Ectodermal cell (in vitro differentiated cells): ENCODE results near the gene ZNF768.

Experiments used
- H3K27ac ChIP-seq: 2 replicates; pipeline ENCODE4 v1.7.0; 2013; ENCODE audit warnings: mild to moderate bottlenecking, low read depth, low read length; ENCODE audit not compliant: insufficient read depth, poor library complexity, severe bottlenecking
- H3K27me3 ChIP-seq: 2 replicates; pipeline ENCODE4 v1.7.0; 2013; ENCODE audit warnings: mild to moderate bottlenecking, low read length; ENCODE audit not compliant: insufficient read depth, control insufficient read depth, poor library complexity, severe bottlenecking
- H3K36me3 ChIP-seq: one replicate; pipeline ENCODE4 v1.7.0; 2013; ENCODE audit warnings: low read length; ENCODE audit not compliant: control insufficient read depth, insufficient read depth
- H3K4me1 ChIP-seq: one replicate; pipeline ENCODE4 v1.7.0; 2013; ENCODE audit warnings: low read length; ENCODE audit not compliant: control insufficient read depth, insufficient read depth
- H3K4me3 ChIP-seq: 2 replicates; pipeline ENCODE4 v1.7.0; 2013; ENCODE audit warnings: low read depth, low read length, control low read depth; ENCODE audit not compliant: insufficient read depth
- H3K9me3 ChIP-seq: 2 replicates; pipeline ENCODE4 v1.7.0; 2013; ENCODE audit warnings: mild to moderate bottlenecking, low read length, moderate library complexity; ENCODE audit not compliant: control insufficient read depth
- WGBS, 2 experiments: methylation state at CpG; one replicate each; pipeline ENCODE4 v1.1.7; 2013; ENCODE audit warnings: missing lambda C conversion rate in 2 of 2; 5-methylcytosine and 5-hydroxymethylcytosine counted together

The ZNF768 gene

GRCh38 chr16:30503403-30504296 is 22.7 kb downstream of the ZNF768 start:
- no peak overlapping the region for H3K4me3 ChIP-seq
- H3K4me1 ChIP-seq: no peaks in the 10 kb centered on the region
- no peaks in the 10 kb centered on the region for H3K9me3 ChIP-seq
- H3K27me3 ChIP-seq: no peaks in the 10 kb centered on the region
- no peak overlapping the region for H3K27ac ChIP-seq
- H3K36me3 ChIP-seq: no peaks in the 10 kb centered on the region
- WGBS, 2 experiments: 83 to 87% methylated on average over 6 of the region's 6 CpGs

DNA sequence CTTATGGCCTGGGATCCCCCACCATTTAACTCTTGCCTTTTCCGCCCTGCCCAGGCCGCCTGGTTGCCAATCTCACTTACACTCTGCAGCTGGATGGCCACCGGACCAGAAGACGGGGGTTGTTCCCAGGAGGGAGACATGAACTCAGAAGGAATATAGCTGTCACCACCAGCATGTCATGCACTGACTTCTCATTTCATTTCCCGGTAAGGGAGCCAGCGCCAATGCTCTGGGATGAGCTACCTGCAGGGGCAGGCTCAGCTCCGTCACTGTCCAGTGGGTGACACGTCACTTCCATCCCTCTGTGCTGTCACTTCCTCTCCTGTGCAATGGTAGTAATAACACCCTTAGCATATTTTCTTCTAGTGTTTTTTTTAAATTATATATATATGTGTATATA is 27.1 kb downstream of the ZNF768 start:
- 89 to 93% methylated on average over 8 of the region's 8 CpGs for WGBS, 2 experiments
- H3K27me3 ChIP-seq: no peaks in the 10 kb centered on the region
- H3K4me1 ChIP-seq: no peaks in the 10 kb centered on the region
- H3K4me3 ChIP-seq: no peak overlapping the region
- H3K27ac ChIP-seq: no peak overlapping the region
- no peaks in the 10 kb centered on the region for H3K36me3 ChIP-seq
- H3K9me3 ChIP-seq: no peaks in the 10 kb centered on the region

DNA sequence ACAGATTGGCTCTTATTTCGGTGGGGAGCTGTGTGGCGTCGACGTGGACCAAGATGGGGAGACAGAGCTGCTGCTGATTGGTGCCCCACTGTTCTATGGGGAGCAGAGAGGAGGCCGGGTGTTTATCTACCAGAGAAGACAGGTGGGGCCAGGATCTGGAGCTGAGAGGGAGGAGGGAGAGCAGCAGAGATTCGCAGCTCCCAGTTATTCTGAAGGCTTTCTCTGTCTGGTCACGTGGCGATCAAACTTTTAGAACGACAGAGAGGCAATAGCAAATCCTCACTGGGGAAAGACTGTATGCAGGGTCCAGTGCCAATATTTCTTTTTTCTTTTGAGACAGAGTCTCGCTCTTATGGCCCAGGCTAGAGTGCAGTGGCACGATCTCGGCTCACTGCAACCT is 31.7 kb downstream of the ZNF768 start:
- Histone ChIP-seq H3K27ac (no peak overlapping the region), H3K4me1 (no peaks in the 10 kb centered on the region), H3K9me3 (no peaks in the 10 kb centered on the region), H3K36me3 (no peaks in the 10 kb centered on the region), H3K4me3 (no peak overlapping the region), H3K27me3 (no peaks in the 10 kb centered on the region)
- WGBS, 2 experiments: 82 to 83% methylated on average over 12 of the region's 12 CpGs

DNA sequence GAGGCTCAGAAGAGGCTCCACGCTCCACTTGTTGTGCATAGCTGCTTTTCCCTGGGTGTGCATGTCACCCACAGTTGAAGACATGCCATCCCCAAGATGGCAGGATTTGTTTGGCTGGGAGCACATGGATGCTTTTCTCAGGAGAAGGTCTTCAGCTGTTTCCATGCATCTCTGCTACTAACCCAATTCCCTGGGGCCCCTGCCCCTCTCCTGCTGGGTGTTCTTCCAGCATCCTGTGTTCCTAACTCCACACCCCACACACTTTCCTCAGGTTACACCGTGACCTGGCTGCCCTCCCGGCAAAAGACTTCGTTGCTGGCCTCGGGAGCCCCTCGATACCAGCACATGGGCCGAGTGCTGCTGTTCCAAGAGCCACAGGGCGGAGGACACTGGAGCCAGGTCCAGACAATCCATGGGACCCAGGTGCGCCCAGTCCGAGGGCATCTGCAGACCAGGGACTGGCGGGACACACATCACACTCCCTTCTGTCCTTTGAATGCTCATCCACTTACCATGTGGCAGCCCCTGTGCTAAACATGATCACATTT is 32.4 kb downstream of the ZNF768 start:
- no peak overlapping the region for H3K4me3 ChIP-seq
- no peaks in the 10 kb centered on the region for H3K4me1 ChIP-seq
- H3K36me3 ChIP-seq: no peaks in the 10 kb centered on the region
- WGBS, 2 experiments: 86% methylated on average over 11 of the region's 11 CpGs
- no peaks in the 10 kb centered on the region for H3K9me3 ChIP-seq
- H3K27me3 ChIP-seq: no peaks in the 10 kb centered on the region
- no peak overlapping the region for H3K27ac ChIP-seq

- 83 to 93% methylated on average over 6 of the region's 6 CpGs for WGBS, 2 experiments
- H3K9me3 ChIP-seq: no peaks in the 10 kb centered on the region
- no peaks in the 10 kb centered on the region for H3K36me3 ChIP-seq
- H3K27ac ChIP-seq: no peak overlapping the region
- no peak overlapping the region for H3K4me3 ChIP-seq
- H3K27me3 ChIP-seq: no peaks in the 10 kb centered on the region
- no peaks in the 10 kb centered on the region for H3K4me1 ChIP-seq
These were observed 34.5 kb downstream of the ZNF768 start for GRCh38 chr16:30491744-30492308.

GRCh38 chr16:30491229-30491628 is 35.1 kb downstream of the ZNF768 start:
- no peak overlapping the region for H3K4me3 ChIP-seq
- WGBS, 2 experiments: 93 to 97% methylated on average over 4 of the region's 4 CpGs
- H3K27me3 ChIP-seq: no peaks in the 10 kb centered on the region
- no peak overlapping the region for H3K27ac ChIP-seq
- H3K9me3 ChIP-seq: no peaks in the 10 kb centered on the region
- H3K36me3 ChIP-seq: no peaks in the 10 kb centered on the region
- H3K4me1 ChIP-seq: no peaks in the 10 kb centered on the region

DNA sequence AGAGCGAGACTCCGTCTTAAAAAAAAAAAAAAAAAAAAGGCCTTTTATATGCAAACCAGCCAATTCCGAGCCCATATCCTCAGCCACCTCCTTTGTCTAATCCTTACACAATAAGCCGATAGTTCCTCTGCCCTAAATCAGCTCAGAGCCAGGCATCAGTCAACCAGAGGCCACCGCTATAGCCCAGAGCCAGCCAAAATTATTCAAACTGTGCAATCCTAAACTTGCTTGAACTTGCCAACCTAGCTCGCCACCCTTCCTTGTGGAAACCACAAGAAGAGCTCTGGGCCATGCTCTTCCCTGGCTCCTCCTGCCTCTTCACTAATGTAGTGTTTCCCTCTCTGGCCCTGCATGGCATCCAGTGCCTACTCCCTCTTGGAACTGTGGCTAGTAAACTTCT is 36.2 kb downstream of the ZNF768 start:
- Histone ChIP-seq H3K4me1 (no peaks in the 10 kb centered on the region), H3K27me3 (no peaks in the 10 kb centered on the region), H3K36me3 (no peaks in the 10 kb centered on the region), H3K9me3 (no peaks in the 10 kb centered on the region), H3K27ac (no peak overlapping the region), H3K4me3 (no peak overlapping the region)
- 55 to 62% methylated on average over 6 of the region's 6 CpGs for WGBS, 2 experiments

DNA sequence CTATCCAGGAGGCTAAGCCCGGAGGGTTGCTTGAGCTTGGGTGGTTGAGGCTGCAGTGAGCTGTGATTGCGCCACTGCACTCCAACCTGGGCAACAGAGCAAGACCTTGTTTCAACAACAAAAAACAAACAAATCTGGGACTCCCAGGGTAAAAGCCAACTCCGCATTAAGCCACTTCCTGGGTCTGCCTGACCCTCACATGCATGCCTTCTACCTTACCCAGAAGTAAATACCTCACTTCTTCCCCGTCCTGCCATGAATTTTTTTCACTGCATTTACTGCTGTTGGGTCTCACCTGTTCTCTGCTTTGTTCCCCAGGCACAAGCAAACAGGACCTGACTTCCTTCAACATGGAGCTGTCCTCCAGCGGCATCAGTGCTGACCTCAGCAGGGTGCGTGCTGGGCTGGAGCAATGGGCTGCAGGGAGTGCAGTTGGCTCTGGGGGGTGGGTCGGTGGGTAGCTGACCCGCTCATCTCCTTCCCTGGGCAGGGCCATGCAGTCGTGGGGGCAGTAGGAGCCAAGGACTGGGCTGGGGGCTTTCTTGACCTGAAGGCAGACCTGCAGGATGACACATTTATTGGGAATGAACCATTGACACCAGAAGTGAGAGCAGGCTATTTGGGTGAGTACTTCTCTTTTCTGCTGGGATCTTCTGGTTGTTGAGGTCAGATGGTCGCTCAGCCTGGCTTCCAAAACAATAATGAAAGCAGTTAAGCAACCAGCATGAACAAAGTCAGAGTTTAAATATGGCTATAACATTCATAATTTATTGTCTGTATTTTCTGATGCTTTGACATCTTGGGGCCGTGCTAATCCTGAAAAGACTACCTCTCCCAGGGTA is 37.4 kb downstream of the ZNF768 start:
- no peaks in the 10 kb centered on the region for H3K9me3 ChIP-seq
- no peaks in the 10 kb centered on the region for H3K36me3 ChIP-seq
- no peaks in the 10 kb centered on the region for H3K27me3 ChIP-seq
- H3K4me1 ChIP-seq: no peaks in the 10 kb centered on the region
- H3K4me3 ChIP-seq: no peak overlapping the region
- H3K27ac ChIP-seq: no peak overlapping the region
- WGBS, 2 experiments: 65 to 69% methylated on average over 11 of the region's 11 CpGs

GRCh38 chr16:30485818-30486436 is 40.4 kb downstream of the ZNF768 start:
- no peaks in the 10 kb centered on the region for H3K4me1 ChIP-seq
- 91% methylated on average over 7 of the region's 7 CpGs for WGBS, 2 experiments
- H3K4me3 ChIP-seq: no peak overlapping the region
- H3K36me3 ChIP-seq: no peaks in the 10 kb centered on the region
- H3K27ac ChIP-seq: no peak overlapping the region
- H3K9me3 ChIP-seq: no peaks in the 10 kb centered on the region
- no peaks in the 10 kb centered on the region for H3K27me3 ChIP-seq
